SK-N-SH treated with all-trans-retinoic acid at 6 μM for 48 hours (cell line): Measurements from ENCODE around the gene POLR3A.
"Not testable (repeated sequence)": the region's sequence is repeated elsewhere in the genome, so short reads cannot be mapped to it uniquely, and the experiment has no call there.

Experiments
- ATAC-seq: fragments of 200-7000 bp; cut with Tn5 transposase; 3 replicates; pipeline ENCODE4 v1.9.1; 2020; ENCODE audit warnings: mild to moderate bottlenecking, moderate library complexity
- ARNTL ChIP-seq: fragments of 450-650 bp; formaldehyde crosslinking; IDR thresholded peaks from 2 replicates; pipeline ENCODE4 v1.5.0; 2020; ENCODE audit warnings: low read depth, mild to moderate bottlenecking, moderate library complexity, borderline replicate concordance
- CREB5 ChIP-seq: fragments of 250-450 bp; sonication (Bioruptor Pico); IDR thresholded peaks from 2 replicates; pipeline ENCODE4 v1.5.1; 2020; ENCODE audit warnings: low read depth, mild to moderate bottlenecking, moderate library complexity
- ESRRG ChIP-seq: fragments of 250-450 bp; sonication (Bioruptor Pico); IDR thresholded peaks from 2 replicates; pipeline ENCODE4 v1.6.1; 2021; ENCODE audit warnings: mild to moderate bottlenecking
- GLIS3 ChIP-seq: fragments of 250-450 bp; sonication (Bioruptor Pico); IDR thresholded peaks from 2 replicates; pipeline ENCODE4 v1.5.0; 2020; ENCODE audit warnings: mild to moderate bottlenecking, moderate library complexity
- ISL1 ChIP-seq: fragments of 250-450 bp; sonication (Bioruptor Pico); IDR thresholded peaks from 2 replicates; pipeline ENCODE4 v2.1.2; 2022; ENCODE audit warnings: mild to moderate bottlenecking, moderate library complexity
- PATZ1 ChIP-seq: fragments of 250-450 bp; sonication (Bioruptor Pico); IDR thresholded peaks from 2 replicates; pipeline ENCODE4 v1.8.0; 2020; ENCODE audit warnings: mild to moderate bottlenecking, moderate library complexity, borderline replicate concordance
- PPARA ChIP-seq: fragments of 250-450 bp; sonication (Bioruptor Pico); IDR thresholded peaks from 2 replicates; pipeline ENCODE4 v1.5.0; 2020; ENCODE audit warnings: mild to moderate bottlenecking, borderline replicate concordance
- RARB ChIP-seq: fragments of 250-450 bp; sonication (Bioruptor Pico); IDR thresholded peaks from 2 replicates; pipeline ENCODE4 v1.8.0; 2021; ENCODE audit warnings: mild to moderate bottlenecking, moderate library complexity
- TCF4 ChIP-seq: fragments of 250-450 bp; sonication (Bioruptor Pico); IDR thresholded peaks from 2 replicates; pipeline ENCODE4 v1.8.0; 2021; ENCODE audit warnings: mild to moderate bottlenecking, moderate library complexity, borderline replicate concordance
- TSHZ2 ChIP-seq: fragments of 250-450 bp; sonication (Bioruptor Pico); IDR thresholded peaks from 2 replicates; pipeline ENCODE4 v1.5.0; 2020; ENCODE audit warnings: mild to moderate bottlenecking, moderate library complexity
- ZC3H10 ChIP-seq: fragments of 250-450 bp; sonication (Bioruptor Pico); IDR thresholded peaks from 2 replicates; pipeline ENCODE4 v1.5.1; 2021; ENCODE audit warnings: mild to moderate bottlenecking, moderate library complexity
- ZFP30 ChIP-seq: fragments of 450-650 bp; formaldehyde crosslinking; IDR thresholded peaks from 2 replicates; pipeline ENCODE4 v1.5.0; 2022; ENCODE audit warnings: mild to moderate bottlenecking, moderate library complexity
- ZNF565 ChIP-seq: fragments of 450-650 bp; formaldehyde crosslinking; conservative IDR thresholded peaks from 2 replicates; pipeline ENCODE4 v1.5.0; 2020; ENCODE audit warnings: low read depth, mild to moderate bottlenecking, moderate library complexity
- ZNF70 ChIP-seq: fragments of 450-650 bp; formaldehyde crosslinking; IDR thresholded peaks from 2 replicates; pipeline ENCODE4 v1.5.0; 2020; ENCODE audit warnings: mild to moderate bottlenecking, moderate library complexity
- TF ChIP-seq, protein P1 (sequence below): fragments of 250-450 bp; sonication (Bioruptor Pico); IDR thresholded peaks from 2 replicates; pipeline ENCODE4 v1.5.1; 2021; ENCODE audit warnings: mild to moderate bottlenecking, moderate library complexity
- TF ChIP-seq, protein P2 (sequence below): fragments of 250-450 bp; sonication (Bioruptor Pico); IDR thresholded peaks from 2 replicates; pipeline ENCODE4 v1.8.0; 2021; ENCODE audit warnings: low read depth, mild to moderate bottlenecking, moderate library complexity, borderline replicate concordance

The POLR3A gene

DNA sequence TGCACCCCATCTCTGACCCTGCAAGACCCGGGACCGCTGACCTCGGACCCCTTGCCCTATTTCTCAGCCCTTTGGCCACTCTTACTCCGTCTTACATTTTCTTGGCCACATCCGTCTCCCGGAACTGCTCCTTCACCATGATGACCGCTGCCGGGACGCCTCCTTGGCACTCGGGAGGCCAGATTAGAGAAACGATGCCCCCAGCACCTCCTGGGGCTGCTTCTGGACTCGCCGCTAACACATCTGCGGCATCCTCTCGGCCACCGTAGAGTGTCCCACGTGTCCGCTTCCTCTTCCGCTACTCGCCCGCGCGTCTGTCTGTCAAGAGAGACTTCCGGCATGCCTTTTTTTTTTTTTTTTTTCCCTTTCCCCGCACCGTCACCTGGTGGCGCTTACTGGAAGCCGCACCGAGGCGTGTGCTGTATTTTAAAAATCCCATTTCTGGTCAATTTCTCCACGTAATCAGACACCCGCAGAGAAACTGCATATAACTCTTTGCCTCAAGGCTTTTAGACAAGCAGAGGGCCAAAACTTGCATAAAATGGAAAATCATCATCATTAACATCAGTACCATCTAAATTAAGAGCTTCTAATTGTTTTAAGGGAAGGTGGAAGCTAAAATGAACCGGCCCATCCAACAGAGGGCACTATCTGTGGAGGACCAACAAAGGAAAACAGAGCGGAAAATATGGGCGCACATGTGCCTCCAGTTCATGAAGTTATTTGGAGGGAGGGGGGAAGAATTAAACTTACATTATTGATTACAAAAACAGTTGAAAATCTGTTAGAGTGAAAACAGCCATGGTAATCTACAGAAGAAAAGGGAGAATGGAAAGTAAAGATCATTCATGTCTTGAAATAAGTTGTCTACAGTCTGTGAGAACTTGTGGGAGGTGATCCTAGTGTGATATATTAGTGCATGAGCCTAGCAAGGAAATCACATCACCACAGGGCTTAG lies at the start of gene POLR3A:
Gene POLR3A (minus strand): TSS at position 247 of the 958 bp plus-strand sequence. CDS start 108 bp downstream, at position 139.
- ATAC-seq = peak; percentile 59
- TF ChIP-seq GLIS3 (CRISPR knock-in tag) (no peak), PPARA (CRISPR knock-in tag) (0 out of 2 replicates have a peak, but pooled peaks have one; percentile 4), TSHZ2 (CRISPR knock-in tag) (0 out of 2 replicates have a peak, but pooled peaks have one; percentile 44), ESRRG (CRISPR knock-in tag) (no peak), PATZ1 (CRISPR knock-in tag) (peak; percentile 17; the same call in 1 of the 2 replicates), ISL1 (CRISPR knock-in tag) (0 out of 2 replicates have a peak, but pooled peaks have one; percentile 32)
- TF ChIP-seq, protein P1, sequence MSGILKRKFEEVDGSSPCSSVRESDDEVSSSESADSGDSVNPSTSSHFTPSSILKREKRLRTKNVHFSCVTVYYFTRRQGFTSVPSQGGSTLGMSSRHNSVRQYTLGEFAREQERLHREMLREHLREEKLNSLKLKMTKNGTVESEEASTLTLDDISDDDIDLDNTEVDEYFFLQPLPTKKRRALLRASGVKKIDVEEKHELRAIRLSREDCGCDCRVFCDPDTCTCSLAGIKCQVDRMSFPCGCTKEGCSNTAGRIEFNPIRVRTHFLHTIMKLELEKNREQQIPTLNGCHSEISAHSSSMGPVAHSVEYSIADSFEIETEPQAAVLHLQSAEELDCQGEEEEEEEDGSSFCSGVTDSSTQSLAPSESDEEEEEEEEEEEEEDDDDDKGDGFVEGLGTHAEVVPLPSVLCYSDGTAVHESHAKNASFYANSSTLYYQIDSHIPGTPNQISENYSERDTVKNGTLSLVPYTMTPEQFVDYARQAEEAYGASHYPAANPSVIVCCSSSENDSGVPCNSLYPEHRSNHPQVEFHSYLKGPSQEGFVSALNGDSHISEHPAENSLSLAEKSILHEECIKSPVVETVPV (CRISPR knock-in tag) = no peak
- TF ChIP-seq, protein P2, sequence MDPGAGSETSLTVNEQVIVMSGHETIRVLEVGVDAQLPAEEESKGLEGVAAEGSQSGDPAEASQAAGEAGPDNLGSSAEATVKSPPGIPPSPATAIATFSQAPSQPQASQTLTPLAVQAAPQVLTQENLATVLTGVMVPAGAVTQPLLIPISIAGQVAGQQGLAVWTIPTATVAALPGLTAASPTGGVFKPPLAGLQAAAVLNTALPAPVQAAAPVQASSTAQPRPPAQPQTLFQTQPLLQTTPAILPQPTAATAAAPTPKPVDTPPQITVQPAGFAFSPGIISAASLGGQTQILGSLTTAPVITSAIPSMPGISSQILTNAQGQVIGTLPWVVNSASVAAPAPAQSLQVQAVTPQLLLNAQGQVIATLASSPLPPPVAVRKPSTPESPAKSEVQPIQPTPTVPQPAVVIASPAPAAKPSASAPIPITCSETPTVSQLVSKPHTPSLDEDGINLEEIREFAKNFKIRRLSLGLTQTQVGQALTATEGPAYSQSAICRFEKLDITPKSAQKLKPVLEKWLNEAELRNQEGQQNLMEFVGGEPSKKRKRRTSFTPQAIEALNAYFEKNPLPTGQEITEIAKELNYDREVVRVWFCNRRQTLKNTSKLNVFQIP (CRISPR knock-in tag) = no peak

GRCh38 chr10:78078539-78079330 lies 49.4 kb upstream of the POLR3A start:
- TF ChIP-seq TCF4 (CRISPR knock-in tag) (no peak; the same call in 1 of the 2 replicates), ZFP30 (CRISPR knock-in tag) (no peak), TSHZ2 (CRISPR knock-in tag) (no peak), ZNF70 (CRISPR knock-in tag) (no peak), ZC3H10 (CRISPR knock-in tag) (no peak), ARNTL (CRISPR knock-in tag) (no peak), ZNF565 (CRISPR knock-in tag) (no peak), RARB (CRISPR knock-in tag) (no peak), CREB5 (CRISPR knock-in tag) (no peak)
- TF ChIP-seq, all 23 proteins: peak for 0
- no peak for ATAC-seq

DNA sequence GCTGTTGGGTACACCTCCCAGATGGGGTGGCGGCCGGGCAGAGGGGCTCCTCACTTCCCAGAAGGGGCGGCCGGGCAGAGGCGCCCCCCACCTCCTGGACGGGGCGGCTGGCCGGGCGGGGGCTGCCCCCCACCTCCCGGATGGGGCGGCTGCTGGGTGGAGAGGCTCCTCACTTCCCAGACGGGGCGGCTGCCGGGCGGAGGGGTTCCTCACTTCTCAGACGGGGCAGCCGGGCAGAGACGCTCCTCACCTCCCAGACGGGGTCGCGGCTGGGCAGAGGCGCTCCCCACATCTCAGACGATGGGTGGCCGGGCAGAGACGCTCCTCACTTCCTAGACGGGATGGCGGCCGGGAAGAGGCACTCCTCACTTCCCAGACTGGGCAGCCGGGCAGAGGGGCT lies 46.5 kb upstream of the POLR3A start:
- ATAC-seq = not testable (repeated sequence)
